H1 (cell line): Measurements from ENCODE around the gene VGF.

Experiments used
- FOSL1 ChIP-seq: IDR thresholded peaks from 2 replicates; pipeline ENCODE4 v1.6.1; 2011; ENCODE audit warnings: mild to moderate bottlenecking, low read depth, low read length, moderate library complexity; ENCODE audit not compliant: insufficient read depth
- JUN ChIP-seq: IDR thresholded peaks from 2 replicates; pipeline ENCODE4 v1.6.1; 2011; ENCODE audit warnings: low read depth, mild to moderate bottlenecking, improper control_type of control experiment, low read length
- MAX ChIP-seq: IDR thresholded peaks from 2 replicates; pipeline ENCODE4 v1.6.1; 2012; ENCODE audit warnings: inconsistent platforms
- PHF8 ChIP-seq: fragments of 200-600 bp; sonication (generic); conservative IDR thresholded peaks from 2 replicates; pipeline ENCODE4 v1.7.1; 2012; ENCODE audit warnings: low read depth, mild to moderate bottlenecking, inconsistent platforms, low read length, moderate library complexity
- TAF1 ChIP-seq: IDR thresholded peaks from 2 replicates; pipeline ENCODE4 v1.6.1; 2011; ENCODE audit warnings: mild to moderate bottlenecking, low read depth, low read length
- YY1 ChIP-seq: IDR thresholded peaks from 2 replicates; pipeline ENCODE4 v1.6.1; 2011; ENCODE audit warnings: low read depth, mild to moderate bottlenecking, low read length

DNA sequence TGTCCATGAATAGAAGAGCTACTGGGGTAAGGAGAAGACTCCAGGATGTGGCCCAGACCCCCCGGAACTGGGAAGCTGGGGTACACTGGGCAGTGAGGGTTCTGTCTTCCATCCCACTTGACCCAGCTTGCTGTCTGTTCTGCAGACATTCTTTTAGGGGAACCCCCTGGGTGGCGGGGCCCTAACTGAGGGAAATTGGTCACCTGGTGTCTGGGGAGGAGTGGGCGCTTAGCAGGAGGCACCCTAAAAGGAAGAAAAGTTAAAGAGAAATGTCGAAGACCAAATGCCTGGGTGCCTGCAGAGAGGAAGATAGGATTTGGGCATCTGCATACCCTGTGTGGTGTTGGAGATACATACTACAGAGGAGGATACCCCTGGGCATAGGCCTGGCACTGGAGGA is 10.1 kb downstream of the VGF start:
- TF ChIP-seq FOSL1 (no peak), MAX (no peak), PHF8 (no peak), YY1 (no peak), TAF1 (no peak), JUN (no peak)
